ENCODE data around the gene CRYBA2.

The CRYBA2 gene

GRCh38 chr2:218995972-218996711 lies 2.9 kb upstream of the CRYBA2 start:
- Histone ChIP-seq H3K27ac (ENCODE audit: low read length) (no peak overlapping the region), H3K9me3 (ENCODE audit: control insufficient read depth, low read depth, low read length) (no peaks in the 10 kb centered on the region), H3K4me1 (ENCODE audit: control insufficient read depth, low read depth, low read length) (peaks cover 19% of the 10 kb centered on the region), H3K4me3 (ENCODE audit: low read length) (peak overlapping the region; percentile 44), H3K36me3 (ENCODE audit: control insufficient read depth, low read depth, low read length) (no peaks in the 10 kb centered on the region), H3K9ac (ENCODE audit: low read length) (no peak overlapping the region), H3K27me3 (ENCODE audit: control insufficient read depth, insufficient read depth, low read length) (peaks cover 100% of the 10 kb centered on the region)

- Histone ChIP-seq H3K36me3 (ENCODE audit: control insufficient read depth, low read depth, low read length) (no peaks in the 10 kb centered on the region), H3K27ac (ENCODE audit: low read length) (no peak overlapping the region), H3K9me3 (ENCODE audit: control insufficient read depth, low read depth, low read length) (no peaks in the 10 kb centered on the region), H3K27me3 (ENCODE audit: control insufficient read depth, insufficient read depth, low read length) (peaks cover 100% of the 10 kb centered on the region), H3K9ac (ENCODE audit: low read length) (no peak overlapping the region), H3K4me3 (ENCODE audit: low read length) (no peak overlapping the region), H3K4me1 (ENCODE audit: control insufficient read depth, low read depth, low read length) (peaks cover 14% of the 10 kb centered on the region)
Measured at GRCh38 chr2:218995561-218995960, 2.3 kb upstream of the CRYBA2 start.

GRCh38 chr2:218992703-218993344 lies 398 bp downstream of the CRYBA2 start:
- Histone ChIP-seq H3K9ac (ENCODE audit: low read length) (no peak overlapping the region), H3K9me3 (ENCODE audit: control insufficient read depth, low read depth, low read length) (no peaks in the 10 kb centered on the region), H3K36me3 (ENCODE audit: control insufficient read depth, low read depth, low read length) (no peaks in the 10 kb centered on the region), H3K27me3 (ENCODE audit: control insufficient read depth, insufficient read depth, low read length) (peaks cover 100% of the 10 kb centered on the region), H3K4me3 (ENCODE audit: low read length) (no peak overlapping the region), H3K27ac (ENCODE audit: low read length) (no peak overlapping the region), H3K4me1 (ENCODE audit: control insufficient read depth, low read depth, low read length) (no peaks in the 10 kb centered on the region)

GRCh38 chr2:218992196-218992595 lies 1.0 kb downstream of the CRYBA2 start:
- no peak overlapping the region for H3K9ac ChIP-seq (ENCODE audit: low read length)
- no peaks in the 10 kb centered on the region for H3K9me3 ChIP-seq (ENCODE audit: control insufficient read depth, low read depth, low read length)
- no peak overlapping the region for H3K27ac ChIP-seq (ENCODE audit: low read length)
- no peaks in the 10 kb centered on the region for H3K4me1 ChIP-seq (ENCODE audit: control insufficient read depth, low read depth, low read length)
- no peak overlapping the region for H3K4me3 ChIP-seq (ENCODE audit: low read length)
- no peaks in the 10 kb centered on the region for H3K36me3 ChIP-seq (ENCODE audit: control insufficient read depth, low read depth, low read length)
- H3K27me3 ChIP-seq (ENCODE audit: control insufficient read depth, insufficient read depth, low read length), result peaks cover 100% of the 10 kb centered on the region

GRCh38 chr2:218991674-218992168 lies 1.5 kb downstream of the CRYBA2 start:
- Histone ChIP-seq H3K27ac (ENCODE audit: low read length) (no peak overlapping the region), H3K9ac (ENCODE audit: low read length) (no peak overlapping the region), H3K4me1 (ENCODE audit: control insufficient read depth, low read depth, low read length) (no peaks in the 10 kb centered on the region), H3K36me3 (ENCODE audit: control insufficient read depth, low read depth, low read length) (no peaks in the 10 kb centered on the region), H3K9me3 (ENCODE audit: control insufficient read depth, low read depth, low read length) (no peaks in the 10 kb centered on the region), H3K27me3 (ENCODE audit: control insufficient read depth, insufficient read depth, low read length) (peaks cover 100% of the 10 kb centered on the region), H3K4me3 (ENCODE audit: low read length) (no peak overlapping the region)

- peaks cover 100% of the 10 kb centered on the region for H3K27me3 ChIP-seq (ENCODE audit: control insufficient read depth, insufficient read depth, low read length)
- no peaks in the 10 kb centered on the region for H3K9me3 ChIP-seq (ENCODE audit: control insufficient read depth, low read depth, low read length)
- H3K27ac ChIP-seq (ENCODE audit: low read length), result no peak overlapping the region
- no peak overlapping the region for H3K4me3 ChIP-seq (ENCODE audit: low read length)
- no peak overlapping the region for H3K9ac ChIP-seq (ENCODE audit: low read length)
- H3K4me1 ChIP-seq (ENCODE audit: control insufficient read depth, low read depth, low read length), result no peaks in the 10 kb centered on the region
- no peaks in the 10 kb centered on the region for H3K36me3 ChIP-seq (ENCODE audit: control insufficient read depth, low read depth, low read length)
Measured at GRCh38 chr2:218990612-218991011, 2.6 kb downstream of the CRYBA2 start.

GRCh38 chr2:218990052-218990451 lies 3.2 kb downstream of the CRYBA2 start:
- no peak overlapping the region for H3K9ac ChIP-seq (ENCODE audit: low read length)
- no peak overlapping the region for H3K27ac ChIP-seq (ENCODE audit: low read length)
- no peaks in the 10 kb centered on the region for H3K9me3 ChIP-seq (ENCODE audit: control insufficient read depth, low read depth, low read length)
- H3K27me3 ChIP-seq (ENCODE audit: control insufficient read depth, insufficient read depth, low read length), result peaks cover 100% of the 10 kb centered on the region
- no peak overlapping the region for H3K4me3 ChIP-seq (ENCODE audit: low read length)
- no peaks in the 10 kb centered on the region for H3K36me3 ChIP-seq (ENCODE audit: control insufficient read depth, low read depth, low read length)
- H3K4me1 ChIP-seq (ENCODE audit: control insufficient read depth, low read depth, low read length), result no peaks in the 10 kb centered on the region

GRCh38 chr2:218988650-218989049 lies 4.6 kb downstream of the CRYBA2 start:
- Histone ChIP-seq H3K27ac (ENCODE audit: low read length) (no peak overlapping the region), H3K9ac (ENCODE audit: low read length) (no peak overlapping the region), H3K4me1 (ENCODE audit: control insufficient read depth, low read depth, low read length) (no peaks in the 10 kb centered on the region), H3K36me3 (ENCODE audit: control insufficient read depth, low read depth, low read length) (no peaks in the 10 kb centered on the region), H3K4me3 (ENCODE audit: low read length) (no peak overlapping the region), H3K9me3 (ENCODE audit: control insufficient read depth, low read depth, low read length) (no peaks in the 10 kb centered on the region), H3K27me3 (ENCODE audit: control insufficient read depth, insufficient read depth, low read length) (peaks cover 100% of the 10 kb centered on the region)

- Histone ChIP-seq H3K4me3 (ENCODE audit: low read length) (no peak overlapping the region), H3K9me3 (ENCODE audit: control insufficient read depth, low read depth, low read length) (no peaks in the 10 kb centered on the region), H3K9ac (ENCODE audit: low read length) (no peak overlapping the region), H3K4me1 (ENCODE audit: control insufficient read depth, low read depth, low read length) (no peaks in the 10 kb centered on the region), H3K27ac (ENCODE audit: low read length) (no peak overlapping the region), H3K27me3 (ENCODE audit: control insufficient read depth, insufficient read depth, low read length) (peaks cover 100% of the 10 kb centered on the region), H3K36me3 (ENCODE audit: control insufficient read depth, low read depth, low read length) (no peaks in the 10 kb centered on the region)
Measured at GRCh38 chr2:218988164-218988563, 5.1 kb downstream of the CRYBA2 start.

- Histone ChIP-seq H3K4me1 (ENCODE audit: control insufficient read depth, low read depth, low read length) (peaks cover 4% of the 10 kb centered on the region), H3K27me3 (ENCODE audit: control insufficient read depth, insufficient read depth, low read length) (peaks cover 100% of the 10 kb centered on the region), H3K9me3 (ENCODE audit: control insufficient read depth, low read depth, low read length) (no peaks in the 10 kb centered on the region), H3K4me3 (ENCODE audit: low read length) (no peak overlapping the region), H3K9ac (ENCODE audit: low read length) (no peak overlapping the region), H3K27ac (ENCODE audit: low read length) (no peak overlapping the region), H3K36me3 (ENCODE audit: control insufficient read depth, low read depth, low read length) (no peaks in the 10 kb centered on the region)
Measured at GRCh38 chr2:218986148-218986761, 7.0 kb downstream of the CRYBA2 start.

GRCh38 chr2:218985325-218986091 lies 7.7 kb downstream of the CRYBA2 start:
- Histone ChIP-seq H3K27me3 (ENCODE audit: control insufficient read depth, insufficient read depth, low read length) (peaks cover 100% of the 10 kb centered on the region), H3K9me3 (ENCODE audit: control insufficient read depth, low read depth, low read length) (no peaks in the 10 kb centered on the region), H3K27ac (ENCODE audit: low read length) (no peak overlapping the region), H3K4me3 (ENCODE audit: low read length) (peak overlapping the region; percentile 42), H3K4me1 (ENCODE audit: control insufficient read depth, low read depth, low read length) (peaks cover 4% of the 10 kb centered on the region), H3K36me3 (ENCODE audit: control insufficient read depth, low read depth, low read length) (no peaks in the 10 kb centered on the region), H3K9ac (ENCODE audit: low read length) (no peak overlapping the region)

Data from iPS-18a (cell line).